SU-DHL-6 (cell line): ENCODE measurements around the gene DOCK1.

Experiments
- CTCF ChIP-seq: fragments of 200-600 bp; sonication (generic); IDR thresholded peaks from one replicate; pipeline ENCODE4 v1.5.1; 2017; ENCODE audit warnings: antibody characterized with exemption, mild to moderate bottlenecking, low read length, moderate library complexity; ENCODE audit not compliant: insufficient read depth, poor library complexity, severe bottlenecking
- EZH2phosphoT487 ChIP-seq: fragments of 200-600 bp; sonication (generic), shearing (Covaris generic); conservative IDR thresholded peaks from 2 replicates; pipeline ENCODE4 v1.6.1; 2018; ENCODE audit warnings: mild to moderate bottlenecking, antibody characterized with exemption, low read length, moderate library complexity, mixed read lengths

- TF ChIP-seq CTCF (no peak), EZH2phosphoT487 (no peak)
Observed at GRCh38 chr10:127408112-127408710, 503.0 kb downstream of the DOCK1 start.
